ENCODE results near the gene ITGB3.

The ITGB3 gene

GRCh38 chr17:47225911-47226688 is 27.5 kb upstream of the ITGB3 start:
- H3K9me3 ChIP-seq (ENCODE audit: insufficient read depth, low read length) = no peaks in the 10 kb centered on the region
- H3K79me2 ChIP-seq (ENCODE audit: low read length) = no peaks in the 10 kb centered on the region
- no peaks in the 10 kb centered on the region for H4K20me1 ChIP-seq (ENCODE audit: insufficient read depth, low read length)
- H3K9ac ChIP-seq (ENCODE audit: low read length) = no peak overlapping the region
- H3K27me3 ChIP-seq (ENCODE audit: low read depth, low read length) = no peaks in the 10 kb centered on the region
- peaks cover 15% of the 10 kb centered on the region for H3K4me1 ChIP-seq (ENCODE audit: low read length)
- TF ChIP-seq EZH2phosphoT487 (IDR thresholded peaks at IDR 0.05; ENCODE audit: low read depth) (no peak), CTCF (IDR thresholded peaks at IDR 0.05; ENCODE audit: low read depth, low read length) (no peak)
- no peak overlapping the region for H3K27ac ChIP-seq (ENCODE audit: low read length)
- H3K4me3 ChIP-seq (ENCODE audit: low read length) = no peak overlapping the region
- H3K36me3 ChIP-seq (replicated peaks; ENCODE audit: low read depth, low read length) = no peaks in the 10 kb centered on the region
- H3K4me2 ChIP-seq (ENCODE audit: low read length) = no peak overlapping the region
- no peak overlapping the region for H2AFZ ChIP-seq (ENCODE audit: low read depth, low read length)

GRCh38 chr17:47227862-47228261 is 25.8 kb upstream of the ITGB3 start:
- Histone ChIP-seq H3K4me1 (ENCODE audit: low read length) (peaks cover 27% of the 10 kb centered on the region), H2AFZ (ENCODE audit: low read depth, low read length) (no peak overlapping the region), H3K27ac (ENCODE audit: low read length) (no peak overlapping the region), H3K79me2 (ENCODE audit: low read length) (no peaks in the 10 kb centered on the region), H4K20me1 (ENCODE audit: insufficient read depth, low read length) (no peaks in the 10 kb centered on the region), H3K4me2 (ENCODE audit: low read length) (no peak overlapping the region), H3K9ac (ENCODE audit: low read length) (no peak overlapping the region), H3K36me3 (replicated peaks; ENCODE audit: low read depth, low read length) (no peaks in the 10 kb centered on the region), H3K27me3 (ENCODE audit: low read depth, low read length) (no peaks in the 10 kb centered on the region), H3K9me3 (ENCODE audit: insufficient read depth, low read length) (no peaks in the 10 kb centered on the region), H3K4me3 (ENCODE audit: low read length) (no peak overlapping the region)
- no peak for TF ChIP-seq CTCF (IDR thresholded peaks at IDR 0.05; ENCODE audit: low read depth, low read length)
- no peak for TF ChIP-seq EZH2phosphoT487 (IDR thresholded peaks at IDR 0.05; ENCODE audit: low read depth)

- H3K79me2 ChIP-seq (ENCODE audit: low read length) = no peaks in the 10 kb centered on the region
- H2AFZ ChIP-seq (ENCODE audit: low read depth, low read length) = peak overlapping the region; percentile 99
- peak overlapping the region; percentile 83 for H3K4me3 ChIP-seq (ENCODE audit: low read length)
Observed at GRCh38 chr17:47229535-47230443, 23.8 kb upstream of the ITGB3 start.

More at GRCh38 chr17:47229535-47230443, 23.8 kb upstream of the ITGB3 start:
- H4K20me1 ChIP-seq (ENCODE audit: insufficient read depth, low read length) = no peaks in the 10 kb centered on the region
- H3K4me1 ChIP-seq (ENCODE audit: low read length) = peaks cover 27% of the 10 kb centered on the region
- no peaks in the 10 kb centered on the region for H3K36me3 ChIP-seq (replicated peaks; ENCODE audit: low read depth, low read length)
- no peaks in the 10 kb centered on the region for H3K27me3 ChIP-seq (ENCODE audit: low read depth, low read length)
- H3K9me3 ChIP-seq (ENCODE audit: insufficient read depth, low read length) = no peaks in the 10 kb centered on the region
- TF ChIP-seq CTCF (IDR thresholded peaks at IDR 0.05; ENCODE audit: low read depth, low read length) (peak; percentile 90), EZH2phosphoT487 (IDR thresholded peaks at IDR 0.05; ENCODE audit: low read depth) (no peak)
- H3K27ac ChIP-seq (ENCODE audit: low read length) = no peak overlapping the region
- peak overlapping the region; percentile 70 for H3K9ac ChIP-seq (ENCODE audit: low read length)
- peak overlapping the region; percentile 99 for H3K4me2 ChIP-seq (ENCODE audit: low read length)
